ENCODE results near the gene GOSR2. TPM values are rescaled to one million over a fixed set of nuclear protein-coding genes. Genes with fewer than 3 reads are reported as not detected.

Gene GOSR2
- total RNA-seq, 3 donors from 2014 or later (not counting 1 experiment from before 2014, with no cell fraction given), result 55.7 to 66.7 (median 59.1) TPM

DNA sequence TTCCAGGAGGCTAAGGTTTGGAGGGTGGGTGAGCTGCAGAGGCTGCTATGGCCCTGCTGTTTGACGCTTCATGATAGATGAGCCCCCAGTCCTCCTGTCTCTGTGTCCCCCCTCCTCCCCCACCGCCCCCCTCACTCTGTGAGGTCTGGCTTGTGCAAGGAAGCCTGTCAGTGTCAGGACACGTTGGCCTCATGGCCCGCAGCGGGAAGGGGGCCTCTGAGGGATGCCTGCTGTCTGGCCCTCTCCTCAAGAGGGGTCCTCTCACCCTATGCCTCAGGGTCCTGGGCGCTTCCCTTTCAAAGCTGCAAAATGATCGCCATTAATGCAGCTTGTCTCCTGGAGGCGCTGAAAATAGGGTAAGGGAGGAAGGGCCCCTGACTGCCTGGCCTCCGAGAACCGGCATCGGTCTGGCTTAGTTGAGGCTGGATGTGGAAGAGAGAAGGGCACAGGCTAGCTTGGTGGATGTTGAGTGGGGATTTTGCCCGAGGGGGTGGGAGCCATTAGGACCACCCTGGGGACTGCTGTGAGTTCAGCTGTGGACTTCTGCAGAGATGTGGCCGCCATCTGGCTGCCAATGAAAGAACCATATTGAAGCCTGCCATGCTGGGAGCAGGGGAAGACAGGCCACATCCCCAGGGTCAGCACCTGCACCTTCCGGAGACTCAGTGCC is 14.8 kb upstream of the GOSR2 start:
- Histone ChIP-seq H3K9me3 (ENCODE audit: control insufficient read depth, insufficient read depth, low read length) (no peaks in the 10 kb centered on the region), H3K4me1 (ENCODE audit: control insufficient read depth, insufficient read depth, low read length) (peaks cover 7% of the 10 kb centered on the region), H3K27ac (ENCODE audit: low read length) (no peak overlapping the region), H3K4me3 (ENCODE audit: low read length) (no peak overlapping the region), H3K27me3 (ENCODE audit: control insufficient read depth, insufficient read depth, low read length) (no peaks in the 10 kb centered on the region), H3K36me3 (ENCODE audit: control insufficient read depth, insufficient read depth, low read length) (no peaks in the 10 kb centered on the region)
- peaks cover 0 to 4% of the 10 kb centered on the region in 2 donors for H3K27me3 Mint-ChIP-seq (ENCODE audit: low read depth in 2 of 2)
- H3K4me1 Mint-ChIP-seq, result peaks cover 0 to 8% of the 10 kb centered on the region in 2 donors
- H3K4me3 Mint-ChIP-seq, result no peak overlapping the region
- no peak overlapping the region for H3K27ac Mint-ChIP-seq
- TF ChIP-seq, protein P1, sequence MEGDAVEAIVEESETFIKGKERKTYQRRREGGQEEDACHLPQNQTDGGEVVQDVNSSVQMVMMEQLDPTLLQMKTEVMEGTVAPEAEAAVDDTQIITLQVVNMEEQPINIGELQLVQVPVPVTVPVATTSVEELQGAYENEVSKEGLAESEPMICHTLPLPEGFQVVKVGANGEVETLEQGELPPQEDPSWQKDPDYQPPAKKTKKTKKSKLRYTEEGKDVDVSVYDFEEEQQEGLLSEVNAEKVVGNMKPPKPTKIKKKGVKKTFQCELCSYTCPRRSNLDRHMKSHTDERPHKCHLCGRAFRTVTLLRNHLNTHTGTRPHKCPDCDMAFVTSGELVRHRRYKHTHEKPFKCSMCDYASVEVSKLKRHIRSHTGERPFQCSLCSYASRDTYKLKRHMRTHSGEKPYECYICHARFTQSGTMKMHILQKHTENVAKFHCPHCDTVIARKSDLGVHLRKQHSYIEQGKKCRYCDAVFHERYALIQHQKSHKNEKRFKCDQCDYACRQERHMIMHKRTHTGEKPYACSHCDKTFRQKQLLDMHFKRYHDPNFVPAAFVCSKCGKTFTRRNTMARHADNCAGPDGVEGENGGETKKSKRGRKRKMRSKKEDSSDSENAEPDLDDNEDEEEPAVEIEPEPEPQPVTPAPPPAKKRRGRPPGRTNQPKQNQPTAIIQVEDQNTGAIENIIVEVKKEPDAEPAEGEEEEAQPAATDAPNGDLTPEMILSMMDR (IDR thresholded peaks at IDR 0.05), result no peak
- 83% methylated on average over 13 of the region's 14 CpGs for WGBS (ENCODE audit: insufficient coverage)
- ATAC-seq, result no peak
- no peaks in the 10 kb centered on the region for H3K9me3 Mint-ChIP-seq
- intact Hi-C loops (cut with micrococcal nuclease), result no loop called here
- no peak for DNase-seq
- no peaks in the 10 kb centered on the region for H3K36me3 Mint-ChIP-seq

DNA sequence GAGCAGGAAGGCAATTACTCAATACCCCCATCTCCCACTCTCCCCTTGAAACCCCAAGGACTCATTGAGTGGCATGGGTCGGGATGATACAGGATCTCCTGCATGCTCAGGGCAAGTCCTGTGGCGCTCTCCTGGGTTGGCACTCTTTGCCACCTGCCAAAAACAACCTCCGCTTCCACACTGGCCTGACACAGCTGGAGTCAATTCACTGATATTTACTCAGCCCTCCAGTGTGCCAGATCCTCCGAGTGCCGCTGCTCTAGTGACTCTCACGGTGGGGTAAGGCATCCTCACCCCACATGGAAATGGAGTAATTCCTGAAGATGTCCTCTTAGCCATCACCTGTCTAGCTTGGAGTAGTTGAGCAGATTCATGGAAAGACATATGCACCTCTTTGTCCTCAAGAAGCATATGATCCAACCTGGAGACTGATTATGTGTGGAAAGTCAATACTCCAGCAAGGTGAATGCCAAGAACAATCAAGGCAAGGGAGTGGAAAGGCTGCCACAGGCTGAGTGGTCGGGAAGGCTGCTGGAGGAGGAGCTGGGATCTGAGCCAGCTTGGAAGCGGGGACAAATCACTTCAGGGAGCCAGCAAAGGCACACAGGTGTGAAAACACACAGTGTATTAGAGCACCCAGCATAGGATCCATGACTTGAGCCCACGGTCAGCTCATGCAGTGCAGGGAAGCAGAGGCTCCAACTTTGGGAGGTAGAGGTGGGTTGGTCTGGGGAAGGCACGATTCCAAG is 12.6 kb upstream of the GOSR2 start:
- no peak overlapping the region for H3K4me3 ChIP-seq (ENCODE audit: low read length)
- Mint-ChIP-seq H3K27me3 (ENCODE audit: low read depth in 2 of 2) (peaks cover 0 to 2% of the 10 kb centered on the region in 2 donors), H3K4me3 (no peak overlapping the region), H3K36me3 (no peaks in the 10 kb centered on the region), H3K4me1 (peaks cover 0 to 8% of the 10 kb centered on the region in 2 donors), H3K27ac (no peak overlapping the region), H3K9me3 (no peaks in the 10 kb centered on the region)
- H3K9me3 ChIP-seq (ENCODE audit: control insufficient read depth, insufficient read depth, low read length), result no peaks in the 10 kb centered on the region
- no peak for DNase-seq
- peaks cover 7% of the 10 kb centered on the region for H3K4me1 ChIP-seq (ENCODE audit: control insufficient read depth, insufficient read depth, low read length)
- TF ChIP-seq, protein P1 (IDR thresholded peaks at IDR 0.05), result no peak
- 82% methylated on average over 9 of the region's 10 CpGs for WGBS (ENCODE audit: insufficient coverage)
- H3K27me3 ChIP-seq (ENCODE audit: control insufficient read depth, insufficient read depth, low read length), result no peaks in the 10 kb centered on the region
- ATAC-seq, result no peak
- H3K27ac ChIP-seq (ENCODE audit: low read length), result no peak overlapping the region
- no peaks in the 10 kb centered on the region for H3K36me3 ChIP-seq (ENCODE audit: control insufficient read depth, insufficient read depth, low read length)
- intact Hi-C loops (cut with micrococcal nuclease), result no loop called here

DNA sequence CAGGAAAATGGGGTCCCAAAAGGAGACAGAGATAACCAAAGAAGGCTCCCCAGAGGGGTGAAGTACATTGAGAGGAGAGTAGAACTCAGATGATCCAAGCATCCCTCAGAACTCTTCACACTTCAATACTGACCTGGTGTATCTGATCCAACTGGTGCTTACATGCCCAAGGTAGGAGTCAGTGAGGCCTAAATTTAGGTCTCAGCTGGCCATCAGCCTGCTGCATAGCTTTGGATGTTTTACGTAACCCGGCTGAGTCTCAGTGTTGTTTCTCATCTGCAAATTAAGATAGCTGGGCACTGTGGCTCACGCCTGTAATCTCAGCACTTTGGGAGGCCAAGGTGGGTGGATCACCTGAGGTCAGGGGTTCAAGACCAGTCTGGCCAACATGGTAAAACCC is 11.6 kb upstream of the GOSR2 start:
- Histone ChIP-seq H3K27me3 (ENCODE audit: control insufficient read depth, insufficient read depth, low read length) (no peaks in the 10 kb centered on the region), H3K27ac (ENCODE audit: low read length) (no peak overlapping the region), H3K9me3 (ENCODE audit: control insufficient read depth, insufficient read depth, low read length) (no peaks in the 10 kb centered on the region), H3K36me3 (ENCODE audit: control insufficient read depth, insufficient read depth, low read length) (no peaks in the 10 kb centered on the region), H3K4me3 (ENCODE audit: low read length) (no peak overlapping the region), H3K4me1 (ENCODE audit: control insufficient read depth, insufficient read depth, low read length) (peaks cover under 1% of the 10 kb centered on the region)
- H3K36me3 Mint-ChIP-seq, result no peaks in the 10 kb centered on the region
- no peaks in the 10 kb centered on the region for H3K9me3 Mint-ChIP-seq
- no peak overlapping the region for H3K27ac Mint-ChIP-seq
- no peaks in the 10 kb centered on the region for H3K27me3 Mint-ChIP-seq (ENCODE audit: low read depth in 2 of 2)
- no peak for DNase-seq
- no peak for ATAC-seq
- TF ChIP-seq, protein P1 (IDR thresholded peaks at IDR 0.05), result no peak
- no peaks in the 10 kb centered on the region for H3K4me1 Mint-ChIP-seq
- WGBS (ENCODE audit: insufficient coverage), result 84% methylated on average over 3 of the region's 3 CpGs
- intact Hi-C loops (cut with micrococcal nuclease), result no loop called here
- H3K4me3 Mint-ChIP-seq, result no peak overlapping the region

Data from natural killer cell (primary cell).